IMR-90 (cell line): ENCODE measurements around the gene HOXD8. TPM values are rescaled to one million over a fixed set of nuclear protein-coding genes. Genes with fewer than 3 reads are reported as not detected.
A peak's percentile ranks its signal among the peaks of the same experiment; 100 is the strongest.

ENCODE experiments used
- ATAC-seq: fragments of 200-7000 bp; cut with Tn5 transposase; 2 replicates; pipeline ENCODE4 v1.9.1; 2020; ENCODE audit warnings: low read depth, mild to moderate bottlenecking, moderate library complexity
- BruUV-seq: library from RNA; stranded (reverse); fragments of 400-500 nt; replicated peaks from 2 replicates; lab custom pipeline; 2021; lab: Mats Ljungman, UMichigan
- CTCF ChIA-PET: fragments of 300-600 bp; formaldehyde crosslinking; extraction: SDS; loops from one replicate; lab custom pipeline; 2021; ENCODE audit warnings: antibody characterized with exemption; lab: Yijun Ruan, JAX
- POLR2A ChIA-PET: fragments of 300-600 bp; sonication (Branson Sonifier 250); formaldehyde crosslinking; loops from one replicate; lab custom pipeline; 2022; ENCODE audit warnings: antibody characterized with exemption; ENCODE audit not compliant: unreplicated experiment; lab: Charles Lee
- DNase-seq: peaks from one replicate; pipeline ENCODE4 v3.0.0; 2013
- H2AFZ ChIP-seq: replicated peaks from 2 replicates; pipeline ENCODE3; 2013; ENCODE audit warnings: low read length, mild to moderate bottlenecking; ENCODE audit not compliant: poor library complexity
- H2AK5ac ChIP-seq: 2 replicates; pipeline ENCODE4 v1.6.1; 2013; ENCODE audit warnings: low read depth, low read length, inconsistent platforms
- H2AK9ac ChIP-seq: replicated peaks from 2 replicates; pipeline ENCODE3; 2013; ENCODE audit warnings: mild to moderate bottlenecking, low read depth, low read length, moderate library complexity; ENCODE audit not compliant: poor library complexity
- H2BK120ac ChIP-seq: 2 replicates; pipeline ENCODE4 v1.6.1; 2013; ENCODE audit warnings: low read depth, low read length, inconsistent platforms
- H2BK15ac ChIP-seq: 3 replicates; pipeline ENCODE4 v1.6.1; 2013; ENCODE audit warnings: low read depth, low read length, inconsistent platforms
- H2BK20ac ChIP-seq: 2 replicates; pipeline ENCODE4 v1.6.1; 2013; ENCODE audit warnings: low read depth, mild to moderate bottlenecking, inconsistent platforms, low read length, moderate library complexity
- H2BK5ac ChIP-seq: 2 replicates; pipeline ENCODE4 v1.6.1; 2013; ENCODE audit warnings: mild to moderate bottlenecking, low read depth, low read length, inconsistent platforms; ENCODE audit not compliant: poor library complexity, severe bottlenecking
- H3K14ac ChIP-seq: replicated peaks from 2 replicates; pipeline ENCODE4 v1.6.1; 2013; ENCODE audit warnings: low read depth, low read length, inconsistent platforms
- H3K18ac ChIP-seq: 2 replicates; pipeline ENCODE4 v1.6.1; 2013; ENCODE audit warnings: low read depth, low read length, control low read depth
- H3K23ac ChIP-seq: 2 replicates; pipeline ENCODE4 v1.6.1; 2013; ENCODE audit warnings: low read depth, low read length, inconsistent platforms
- H3K27ac ChIP-seq: 2 replicates; pipeline ENCODE4 v1.5.1; 2013; ENCODE audit warnings: mild to moderate bottlenecking, control low read depth, low read length; ENCODE audit not compliant: insufficient read depth
- H3K27me3 ChIP-seq: 2 replicates; pipeline ENCODE4 v1.6.1; 2013; ENCODE audit warnings: low read length; ENCODE audit not compliant: control insufficient read depth, insufficient read depth
- H3K36me3 ChIP-seq: 2 replicates; pipeline ENCODE4 v1.6.1; 2013; ENCODE audit warnings: low read length, mixed read lengths; ENCODE audit not compliant: control insufficient read depth, insufficient read depth
- H3K4ac ChIP-seq: 2 replicates; pipeline ENCODE4 v1.6.1; 2013; ENCODE audit warnings: low read depth, low read length, inconsistent platforms
- H3K4me1 ChIP-seq: 2 replicates; pipeline ENCODE4 v1.6.1; 2013; ENCODE audit warnings: low read length, mixed read lengths; ENCODE audit not compliant: control insufficient read depth, insufficient read depth
- H3K4me2 ChIP-seq: 2 replicates; pipeline ENCODE4 v1.6.1; 2013; ENCODE audit warnings: low read depth, mild to moderate bottlenecking, control low read depth, low read length, moderate library complexity
- H3K4me3 ChIP-seq: 2 replicates; pipeline ENCODE4 v1.5.1; 2013; ENCODE audit warnings: low read depth, mild to moderate bottlenecking, control low read depth, low read length, moderate library complexity; ENCODE audit not compliant: insufficient read depth
- H3K56ac ChIP-seq: 2 replicates; pipeline ENCODE4 v1.6.1; 2013; ENCODE audit warnings: low read length, inconsistent platforms; ENCODE audit not compliant: insufficient read depth; ENCODE audit errors: extremely low read depth
- H3K79me1 ChIP-seq, 2 experiments: 2 replicates each; pipeline ENCODE4 v1.6.1; 2013; ENCODE audit warnings: low read length in 2 of 2, inconsistent platforms in 1 of 2, low read depth in 1 of 2
- H3K9ac ChIP-seq: 2 replicates; pipeline ENCODE4 v1.6.1; 2013; ENCODE audit warnings: low read depth, low read length, control low read depth
- H3K9me1 ChIP-seq: 2 replicates; pipeline ENCODE4 v1.6.1; 2013; ENCODE audit warnings: low read length, inconsistent platforms; ENCODE audit not compliant: insufficient read depth
- H3K9me3 ChIP-seq: 2 replicates; pipeline ENCODE4 v1.6.1; 2013; ENCODE audit warnings: low read length; ENCODE audit not compliant: control insufficient read depth, insufficient read depth
- H4K20me1 ChIP-seq: 2 replicates; pipeline ENCODE4 v1.6.1; 2013; ENCODE audit warnings: low read length, inconsistent platforms; ENCODE audit not compliant: insufficient read depth
- H4K5ac ChIP-seq: 2 replicates; pipeline ENCODE4 v1.6.1; 2013; ENCODE audit warnings: mild to moderate bottlenecking, low read depth, low read length, control low read depth
- H4K8ac ChIP-seq, 2 experiments: 2 replicates each; pipeline ENCODE4 v1.6.1; 2013; ENCODE audit warnings: low read depth in 2 of 2, low read length in 2 of 2, control low read depth in 1 of 2, inconsistent platforms in 1 of 2
- H4K91ac ChIP-seq: 2 replicates; pipeline ENCODE4 v1.6.1; 2013; ENCODE audit warnings: low read depth, low read length, inconsistent platforms; ENCODE audit not compliant: insufficient read depth
- BHLHE40 ChIP-seq: fragments of 150-350 bp; IDR thresholded peaks from 2 replicates; pipeline ENCODE4 v1.6.1; 2016; ENCODE audit warnings: mild to moderate bottlenecking, low read depth, low read length
- NFE2L2 ChIP-seq: fragments of 150-350 bp; IDR thresholded peaks from 2 replicates; pipeline ENCODE4 v1.6.1; 2016; ENCODE audit warnings: low read depth, mild to moderate bottlenecking, low read length
- WGBS, 2 experiments: methylation state at CpG; one replicate each; pipeline versions ENCODE4 v1.1.5 to v1.1.7; 2013; ENCODE audit warnings: missing lambda C conversion rate in 2 of 2; ENCODE audit not compliant: insufficient read length in 1 of 2; ENCODE audit errors: extremely low coverage in 2 of 2; 5-methylcytosine and 5-hydroxymethylcytosine counted together
- dilution Hi-C: fragments of 300-500 bp; cut with HindIII; formaldehyde crosslinking; loops from one replicate; pipeline ENCODE4 v1.14.3; 2018; ENCODE audit warnings: low sequenced_read_pairs; ENCODE audit not compliant: unreplicated experiment
- in situ Hi-C: fragments of 300-500 bp; cut with MboI; formaldehyde crosslinking; loops from 3 replicates; pipeline ENCODE4 v1.14.3; 2019; ENCODE audit warnings: low sequenced_read_pairs, inconsistent platforms, mixed read lengths
- intact Hi-C: fragments of 100-400 bp; cut with micrococcal nuclease; formaldehyde crosslinking; loops from 2 replicates; pipeline ENCODE4 v1.10.0; 2022
- polyA plus RNA-seq, 3 experiments: library from polyadenylated mRNA; depleted of rRNA; stranded (reverse); fragments of >200 nt; gene quantifications; 2 replicates each; pipeline ENCODE4 v1.2.3, GENCODE V29; 2012; ENCODE audit warnings: low replicate concordance in 1 of 3
- total RNA-seq: library from RNA; depleted of rRNA; stranded (reverse); fragments of >200 nt; gene quantifications from 2 replicates; pipeline ENCODE4 v1.2.3, GENCODE V29; 2012
- TF ChIP-seq, protein P1 (sequence below): conservative IDR thresholded peaks from 2 replicates; pipeline ENCODE4 v1.5.1; 2012; ENCODE audit warnings: mild to moderate bottlenecking, low read depth, low read length, improper control_type of control experiment

The HOXD8 gene
- total and polyA plus RNA-seq, 2 of the 4 experiments (the other 2 are of a cell fraction) = not detected

DNA sequence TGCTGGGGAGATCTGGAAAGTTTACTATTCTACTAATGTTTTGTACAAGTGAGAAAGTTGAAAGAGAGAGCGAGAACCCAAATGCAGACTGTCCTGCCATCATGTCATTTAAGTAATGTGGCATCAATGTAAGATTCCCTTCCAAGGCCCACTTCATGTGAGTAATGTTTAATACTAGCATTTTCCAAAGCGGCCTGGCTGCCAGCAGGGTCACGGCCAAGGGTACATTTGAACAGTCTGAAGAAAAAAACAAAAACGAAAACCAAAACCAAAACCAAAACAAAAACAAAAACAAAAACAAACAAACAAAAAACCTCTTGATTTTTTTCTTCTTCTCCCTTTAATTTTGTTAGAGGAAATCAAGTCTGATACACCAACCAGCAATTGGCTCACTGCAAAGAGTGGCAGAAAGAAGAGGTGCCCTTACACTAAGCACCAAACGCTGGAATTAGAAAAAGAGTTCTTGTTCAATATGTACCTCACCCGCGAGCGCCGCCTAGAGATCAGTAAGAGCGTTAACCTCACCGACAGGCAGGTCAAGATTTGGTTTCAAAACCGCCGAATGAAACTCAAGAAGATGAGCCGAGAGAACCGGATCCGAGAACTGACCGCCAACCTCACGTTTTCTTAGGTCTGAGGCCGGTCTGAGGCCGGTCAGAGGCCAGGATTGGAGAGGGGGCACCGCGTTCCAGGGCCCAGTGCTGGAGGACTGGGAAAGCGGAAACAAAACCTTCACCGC, 10.7 kb upstream of the HOXD8 start:
- 2% methylated on average over 13 of the region's 24 CpGs; no CpG with 5 or more reads in 1 of the 2 experiments for WGBS, 2 experiments
- Histone ChIP-seq H3K27me3 (peaks cover 95% of the 10 kb centered on the region), H3K23ac (no peak overlapping the region), H4K5ac (no peak overlapping the region), H2BK5ac (no peak overlapping the region), H3K4me1 (no peaks in the 10 kb centered on the region), H3K4ac (no peak overlapping the region), H2BK120ac (no peak overlapping the region), H3K18ac (no peak overlapping the region), H3K27ac (no peak overlapping the region), H2AK9ac (no peak overlapping the region), H3K4me3 (no peak overlapping the region), H3K56ac (no peak overlapping the region), H2AK5ac (no peak overlapping the region), H4K8ac (no peak overlapping the region), H3K9me1 (no peaks in the 10 kb centered on the region), H2AFZ (no peak overlapping the region), H3K36me3 (no peaks in the 10 kb centered on the region), H3K79me1 (no peaks in the 10 kb centered on the region), H3K4me2 (no peak overlapping the region), H3K9me3 (peaks cover 15% of the 10 kb centered on the region), H4K20me1 (no peaks in the 10 kb centered on the region; the same call in 1 of the 2 replicates), H4K91ac (no peak overlapping the region), H2BK15ac (no peak overlapping the region), H2BK20ac (no peak overlapping the region), H3K9ac (no peak overlapping the region), H3K14ac (no peak overlapping the region)
- no peak for DNase-seq
- intact Hi-C loops (no loop called here), dilution Hi-C loops (no loop called here), in situ Hi-C loops (no loop called here)
- TF ChIP-seq NFE2L2 = no peak
- TF ChIP-seq BHLHE40 = no peak
- TF ChIP-seq, protein P1, sequence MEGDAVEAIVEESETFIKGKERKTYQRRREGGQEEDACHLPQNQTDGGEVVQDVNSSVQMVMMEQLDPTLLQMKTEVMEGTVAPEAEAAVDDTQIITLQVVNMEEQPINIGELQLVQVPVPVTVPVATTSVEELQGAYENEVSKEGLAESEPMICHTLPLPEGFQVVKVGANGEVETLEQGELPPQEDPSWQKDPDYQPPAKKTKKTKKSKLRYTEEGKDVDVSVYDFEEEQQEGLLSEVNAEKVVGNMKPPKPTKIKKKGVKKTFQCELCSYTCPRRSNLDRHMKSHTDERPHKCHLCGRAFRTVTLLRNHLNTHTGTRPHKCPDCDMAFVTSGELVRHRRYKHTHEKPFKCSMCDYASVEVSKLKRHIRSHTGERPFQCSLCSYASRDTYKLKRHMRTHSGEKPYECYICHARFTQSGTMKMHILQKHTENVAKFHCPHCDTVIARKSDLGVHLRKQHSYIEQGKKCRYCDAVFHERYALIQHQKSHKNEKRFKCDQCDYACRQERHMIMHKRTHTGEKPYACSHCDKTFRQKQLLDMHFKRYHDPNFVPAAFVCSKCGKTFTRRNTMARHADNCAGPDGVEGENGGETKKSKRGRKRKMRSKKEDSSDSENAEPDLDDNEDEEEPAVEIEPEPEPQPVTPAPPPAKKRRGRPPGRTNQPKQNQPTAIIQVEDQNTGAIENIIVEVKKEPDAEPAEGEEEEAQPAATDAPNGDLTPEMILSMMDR = peak; percentile 19; the same call in 1 of the 2 replicates
- no TSS peak for BruUV-seq
- CTCF ChIA-PET = no interaction called here
- POLR2A ChIA-PET = no interaction called here
- ATAC-seq = no peak
